ENCODE data around the gene HMCN2.

GRCh38 chr9:130241198-130241535 is 24.4 kb upstream of the HMCN2 start:
- no peak for TF ChIP-seq CTCF (IDR thresholded peaks at IDR 0.05)
- TF ChIP-seq EZH2phosphoT487 (IDR thresholded peaks at IDR 0.05), result no peak
- no peak for TF ChIP-seq EZH2 (IDR thresholded peaks at IDR 0.05)

Data from neural progenitor cell (in vitro differentiated cells).